Lower leg skin (tissue), 4 donors: Measurements from ENCODE around the gene CCL22. TPM values are rescaled to one million over a fixed set of nuclear protein-coding genes. Genes with fewer than 3 reads are reported as not detected.
"Not testable (repeated sequence)": the region's sequence is repeated elsewhere in the genome, so short reads cannot be mapped to it uniquely, and the experiment has no call there.

ENCODE experiments used
- DNase-seq, 2 donors: peaks; one replicate each; pipeline ENCODE4 v3.0.0-alpha.2; 2019; ENCODE audit warnings: low spot score in 2 of 2
- H3K4me3 ChIP-seq: fragments of 200-600 bp; sonication (generic); 2 replicates; pipeline ENCODE4 v1.5.1; 2017; ENCODE audit warnings: mild to moderate bottlenecking, low read depth; ENCODE audit not compliant: poor library complexity, severe bottlenecking
- CTCF ChIP-seq, 3 donors: fragments of 450-650 bp; IDR thresholded peaks; one replicate each; pipeline ENCODE4 v1.5.1; 2016; ENCODE audit warnings: antibody characterized with exemption in 3 of 3, mild to moderate bottlenecking in 3 of 3, moderate library complexity in 2 of 3
- POLR2A ChIP-seq, 2 donors: fragments of 450-650 bp; IDR thresholded peaks; one replicate each; pipeline ENCODE4 v1.6.1; 2016 to 2017; ENCODE audit warnings: antibody characterized with exemption in 2 of 2, mild to moderate bottlenecking in 1 of 2, moderate library complexity in 1 of 2
- WGBS, 2 donors: methylation state at CpG; one replicate each; pipeline ENCODE4 v1.1.5; 2018; 5-methylcytosine and 5-hydroxymethylcytosine counted together
- intact Hi-C: fragments of 100-400 bp; cut with DNase I; formaldehyde crosslinking; loops from one replicate; pipeline ENCODE4 v1.15.0; 2023; ENCODE audit warnings: low total_unique reads
- total RNA-seq, 4 donors: library from RNA; depleted of rRNA; stranded (reverse); fragments of >200 nt; gene quantifications; one replicate each; pipeline ENCODE4 v1.1.0, GENCODE V29; 2016

Gene CCL22
- total RNA-seq, 4 donors from 2014 or later = 0.99 to 10.1 (median 2.0) TPM

GRCh38 chr16:57374067-57374534, 15.5 kb downstream of the CCL22 start:
- 41 to 46% methylated on average over 8 to 9 of the region's 9 CpGs for WGBS, 2 donors
- DNase-seq = no peak
- TF ChIP-seq CTCF (IDR thresholded peaks at IDR 0.05) = no peak
- no peak overlapping the region for H3K4me3 ChIP-seq
- intact Hi-C loops = no loop called here

GRCh38 chr16:57374925-57375465, 16.4 kb downstream of the CCL22 start:
- 81 to 83% methylated on average over 8 of the region's 8 CpGs for WGBS, 2 donors
- intact Hi-C loops, DNase-seq, H3K4me3 ChIP-seq: not testable (repeated sequence)

GRCh38 chr16:57376313-57376818, 17.8 kb downstream of the CCL22 start:
- intact Hi-C loops = no loop called here
- no peak overlapping the region for H3K4me3 ChIP-seq
- no peak for DNase-seq
- TF ChIP-seq POLR2A (IDR thresholded peaks at IDR 0.05) = no peak
- TF ChIP-seq CTCF (IDR thresholded peaks at IDR 0.05) = no peak
- 88 to 97% methylated on average over 3 of the region's 3 CpGs for WGBS, 2 donors

GRCh38 chr16:57377080-57377841, 18.7 kb downstream of the CCL22 start:
- 30 to 46% methylated on average over 5 of the region's 5 CpGs for WGBS, 2 donors
- no peak for DNase-seq
- no peak overlapping the region for H3K4me3 ChIP-seq
- intact Hi-C loops = no loop called here
- TF ChIP-seq POLR2A (IDR thresholded peaks at IDR 0.05) = no peak
- TF ChIP-seq CTCF (IDR thresholded peaks at IDR 0.05) = no peak

GRCh38 chr16:57379579-57379978, 21.0 kb downstream of the CCL22 start:
- TF ChIP-seq POLR2A (IDR thresholded peaks at IDR 0.05) = no peak
- no peak for TF ChIP-seq CTCF (IDR thresholded peaks at IDR 0.05)
- DNase-seq = no peak
- no peak overlapping the region for H3K4me3 ChIP-seq
- 69 to 74% methylated on average over 10 of the region's 10 CpGs for WGBS, 2 donors
- intact Hi-C loops = no loop called here

GRCh38 chr16:57380671-57381462, 22.3 kb downstream of the CCL22 start:
- no peak overlapping the region for H3K4me3 ChIP-seq
- intact Hi-C loops = no loop called here
- peak in 1 of 2 donors; percentile 86 for DNase-seq
- WGBS, 2 donors = 66 to 67% methylated on average over 8 of the region's 8 CpGs
- TF ChIP-seq POLR2A (IDR thresholded peaks at IDR 0.05) = no peak
- no peak for TF ChIP-seq CTCF (IDR thresholded peaks at IDR 0.05)
